HG03378 (cell line): Measurements from ENCODE around the gene TOPBP1.

Experiments
- ATAC-seq: cut with Tn5 transposase; IDR thresholded peaks from one replicate; pipeline ENCODE4 v1.9.1; 2021; ENCODE audit warnings: mild to moderate bottlenecking, moderate library complexity; ENCODE audit not compliant: unreplicated experiment

Gene TOPBP1

DNA sequence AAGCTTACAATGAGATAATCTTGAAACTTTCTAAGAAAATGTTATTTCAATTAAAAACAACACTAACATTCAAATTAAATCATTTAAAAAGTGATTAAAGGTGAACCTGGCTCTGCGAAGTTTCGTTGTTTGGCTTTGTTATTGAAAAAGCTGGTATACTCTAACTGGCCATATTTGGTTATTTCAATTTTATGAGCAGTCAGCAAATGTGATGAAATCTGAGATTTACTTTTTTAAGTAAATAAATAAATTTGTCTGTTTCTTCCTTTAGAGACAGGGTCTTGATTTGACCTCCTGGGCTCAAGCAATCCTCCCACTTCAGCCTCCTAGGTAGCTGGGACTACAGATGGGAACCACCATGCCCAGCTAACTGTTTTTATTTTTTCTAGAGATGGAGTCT is 50.2 kb downstream of the TOPBP1 start:
- ATAC-seq: no peak

DNA sequence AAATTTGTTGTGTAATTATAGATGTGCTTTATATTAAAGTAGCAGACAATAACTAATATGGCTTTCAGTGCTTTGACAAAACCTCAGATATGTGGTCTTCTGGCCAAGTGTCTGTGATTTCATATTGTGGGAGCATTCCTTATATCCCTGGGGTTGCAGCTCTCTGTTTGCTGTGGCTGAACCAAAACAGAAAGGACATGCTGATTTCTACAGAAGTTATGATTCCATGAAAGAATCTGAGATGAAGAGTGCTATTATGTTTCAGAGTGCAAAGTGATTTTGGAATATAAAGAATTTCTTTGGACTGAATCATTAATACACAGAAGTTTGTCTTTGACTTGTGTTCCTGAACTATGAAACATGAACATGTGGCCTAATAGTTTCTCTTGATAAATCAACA is 51.7 kb downstream of the TOPBP1 start:
- no peak for ATAC-seq

DNA sequence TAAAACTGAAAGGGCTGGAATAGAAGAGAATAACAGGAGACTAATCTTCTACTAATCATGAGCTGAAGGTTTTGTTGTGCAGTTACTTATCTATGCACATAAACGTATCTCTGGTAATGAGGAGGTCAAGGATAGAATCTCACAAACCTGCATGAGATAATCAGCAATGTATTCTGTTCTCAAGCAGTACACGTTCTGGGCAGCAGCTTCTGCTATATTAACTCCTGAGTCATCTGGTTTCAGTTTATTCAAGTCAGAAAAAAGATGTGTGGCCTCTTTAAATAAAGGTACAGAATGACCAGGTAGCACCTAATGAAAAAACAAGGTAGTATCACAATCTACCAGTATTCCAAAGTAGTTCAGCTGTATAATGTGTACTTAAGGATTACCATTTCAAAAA is 53.4 kb downstream of the TOPBP1 start:
- no peak for ATAC-seq

DNA sequence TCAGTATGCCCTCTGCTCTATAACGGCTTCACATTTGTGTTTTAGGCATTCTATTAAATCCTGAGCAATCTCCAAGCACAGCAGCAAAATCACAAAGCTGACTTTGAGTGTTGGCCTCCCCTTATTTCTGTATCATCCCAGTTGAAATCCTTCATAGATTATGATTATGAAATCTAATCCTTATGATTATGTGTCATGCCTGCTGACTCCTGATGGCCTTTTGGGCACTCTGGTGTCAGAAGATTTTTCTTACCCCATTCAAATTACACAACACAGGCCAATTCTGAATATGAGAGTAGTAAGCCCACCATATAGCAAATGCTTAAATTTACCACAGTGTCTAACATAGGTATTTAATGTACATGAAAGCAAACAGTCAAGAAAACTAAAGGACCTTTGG is 53.9 kb downstream of the TOPBP1 start:
- ATAC-seq: no peak

DNA sequence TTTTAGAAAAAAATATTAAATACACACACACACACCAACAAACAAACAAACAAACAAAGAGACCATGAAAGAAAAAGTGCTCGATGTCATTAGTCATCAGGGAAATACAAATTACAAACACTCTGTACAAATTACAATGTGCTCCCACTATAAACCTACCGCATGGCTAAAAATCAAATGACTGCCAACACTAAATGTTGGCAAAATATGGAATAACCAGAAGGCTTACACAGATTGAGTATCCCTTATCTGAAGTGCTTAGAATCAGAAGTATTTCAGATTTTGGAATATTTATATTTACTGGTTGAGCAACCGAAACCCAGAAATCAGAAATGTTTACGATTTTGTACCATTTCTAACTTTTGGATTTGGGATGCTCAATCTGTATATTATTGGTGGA is 54.8 kb downstream of the TOPBP1 start:
- no peak for ATAC-seq

DNA sequence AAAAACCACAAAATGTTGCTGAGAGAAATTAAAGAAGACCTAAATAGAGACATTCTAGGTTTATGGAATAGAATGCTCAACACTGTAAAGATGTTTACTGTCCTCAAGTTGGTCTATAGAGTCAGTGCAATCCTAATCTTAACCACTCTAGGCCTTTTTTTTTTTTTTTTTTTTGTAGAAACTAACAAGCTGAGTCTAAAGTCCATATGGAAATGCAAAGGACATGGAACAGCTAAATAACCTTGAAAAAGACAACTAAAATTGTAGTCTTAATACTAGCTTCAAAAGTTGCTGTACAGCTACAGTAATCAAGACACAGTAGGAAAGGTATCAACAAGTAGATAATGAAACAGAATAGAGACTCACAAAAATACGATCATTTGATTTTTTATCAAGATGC is 55.4 kb downstream of the TOPBP1 start:
- no peak for ATAC-seq

DNA sequence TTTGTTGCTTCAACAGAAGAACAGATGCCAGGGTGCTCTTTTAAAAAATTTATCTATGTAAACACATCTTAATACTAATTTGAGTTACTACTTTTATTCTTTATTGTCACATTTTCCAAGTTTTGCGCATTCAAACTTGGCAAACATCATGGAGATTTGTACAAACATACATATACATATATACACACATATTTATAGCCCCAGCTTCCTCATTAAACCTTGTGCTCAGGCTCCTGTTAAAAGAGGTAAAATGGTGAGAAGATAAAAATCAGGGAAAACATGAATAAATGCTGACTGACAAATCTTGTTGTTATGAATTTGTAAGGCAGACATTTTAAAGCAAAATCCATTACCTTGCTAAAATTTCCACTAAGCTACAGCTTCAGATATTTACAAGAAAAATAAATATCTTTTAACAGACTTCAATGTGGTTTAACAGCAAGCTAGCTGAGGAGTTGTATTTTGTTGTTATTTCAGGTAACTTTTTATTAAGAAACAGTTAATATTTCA is 61.1 kb downstream of the TOPBP1 start:
- ATAC-seq: no peak

DNA sequence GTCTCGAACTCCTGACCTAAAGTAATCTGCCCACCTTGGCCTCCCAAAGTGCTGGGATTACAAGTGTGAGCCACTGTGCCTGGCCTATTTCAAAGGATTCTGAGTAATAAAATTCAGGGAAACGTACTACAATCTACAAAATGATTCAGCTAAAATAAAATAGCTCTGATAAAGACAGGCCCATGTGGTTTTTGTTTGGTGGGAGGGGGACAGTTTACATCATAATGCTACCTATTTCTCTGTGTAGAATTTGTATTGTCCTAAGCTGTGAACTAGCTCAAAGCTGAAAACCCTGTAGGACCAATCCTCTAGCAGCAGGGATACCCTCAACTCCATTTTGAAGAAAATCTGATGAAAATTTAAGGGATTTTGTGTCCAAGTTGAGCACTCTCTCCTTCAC is 62.5 kb downstream of the TOPBP1 start:
- no peak for ATAC-seq

DNA sequence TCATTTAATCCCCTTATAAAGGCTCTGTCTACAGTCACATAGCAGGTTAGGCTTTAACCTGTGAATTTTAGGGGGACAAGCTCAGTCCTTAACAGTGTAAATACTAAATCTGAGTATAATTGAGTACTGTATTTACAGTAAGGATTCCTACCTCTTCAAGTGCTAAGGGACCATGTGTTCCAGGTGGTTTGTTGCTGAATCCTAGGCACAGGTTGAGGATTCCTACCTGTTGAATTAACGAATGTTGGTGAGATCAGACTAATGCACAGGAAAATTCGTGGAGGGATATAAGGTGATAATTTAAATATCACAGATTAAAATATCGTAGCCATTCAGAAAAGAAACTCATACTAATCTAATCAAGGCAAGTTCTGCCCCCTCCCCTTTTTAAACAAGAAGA is 63.3 kb downstream of the TOPBP1 start:
- ATAC-seq: no peak

DNA sequence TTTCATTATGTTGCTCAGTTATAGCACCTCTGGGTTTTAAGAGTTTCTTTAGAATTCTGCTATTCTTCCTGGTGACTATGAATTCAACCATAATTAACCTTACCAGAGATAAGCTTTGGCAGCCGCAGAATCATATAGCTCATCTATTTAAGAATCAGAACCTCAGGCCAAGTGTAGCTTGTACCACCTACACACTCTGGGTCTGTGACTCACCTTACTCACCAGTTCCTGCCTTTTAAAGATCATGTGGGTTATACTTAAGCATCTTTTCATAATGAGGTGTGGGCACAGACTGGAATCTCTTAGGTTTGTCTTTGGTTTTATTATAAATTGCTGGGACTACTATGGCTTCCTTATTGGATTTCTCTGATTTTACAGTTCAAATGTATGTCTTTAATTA is 66.4 kb downstream of the TOPBP1 start:
- ATAC-seq: no peak

DNA sequence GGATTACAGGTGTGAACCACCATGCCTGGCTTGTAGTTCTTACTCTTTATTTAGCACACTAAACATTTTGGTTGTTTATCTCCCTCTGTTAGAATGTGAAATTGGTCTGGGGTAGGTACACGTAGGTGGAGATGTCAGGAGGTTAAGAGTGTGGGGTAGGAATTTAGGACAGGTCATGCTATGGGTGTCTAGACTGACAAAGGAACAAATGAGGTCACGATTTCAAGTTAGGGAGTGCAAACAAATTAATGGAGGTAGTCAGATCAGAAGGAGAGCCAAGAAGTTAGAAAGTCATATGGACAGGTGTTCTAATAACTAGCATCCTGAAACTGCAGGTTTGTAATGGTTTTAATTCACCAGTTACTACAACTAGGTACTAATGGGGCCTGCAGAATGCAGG is 68.5 kb downstream of the TOPBP1 start:
- no peak for ATAC-seq

DNA sequence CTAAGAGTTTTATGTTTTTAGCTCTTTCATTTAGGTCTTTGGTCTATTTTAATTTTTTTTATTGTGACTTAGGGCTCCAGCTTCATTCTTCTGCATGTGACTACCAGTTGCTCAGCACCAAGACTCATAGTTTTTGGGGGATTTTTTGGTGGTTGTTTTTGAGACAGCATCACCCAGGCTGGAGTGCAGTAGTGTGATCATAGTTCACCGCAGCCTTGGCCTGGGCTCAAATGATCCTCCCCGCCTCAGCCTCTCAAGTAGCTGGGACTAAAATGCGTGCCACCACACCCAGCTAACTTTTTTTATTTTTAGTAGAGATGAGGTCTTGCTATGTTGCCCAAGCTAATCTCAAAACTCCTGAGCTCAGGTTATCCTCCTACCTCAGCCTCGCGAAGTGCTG is 68.9 kb downstream of the TOPBP1 start:
- ATAC-seq: no peak

DNA sequence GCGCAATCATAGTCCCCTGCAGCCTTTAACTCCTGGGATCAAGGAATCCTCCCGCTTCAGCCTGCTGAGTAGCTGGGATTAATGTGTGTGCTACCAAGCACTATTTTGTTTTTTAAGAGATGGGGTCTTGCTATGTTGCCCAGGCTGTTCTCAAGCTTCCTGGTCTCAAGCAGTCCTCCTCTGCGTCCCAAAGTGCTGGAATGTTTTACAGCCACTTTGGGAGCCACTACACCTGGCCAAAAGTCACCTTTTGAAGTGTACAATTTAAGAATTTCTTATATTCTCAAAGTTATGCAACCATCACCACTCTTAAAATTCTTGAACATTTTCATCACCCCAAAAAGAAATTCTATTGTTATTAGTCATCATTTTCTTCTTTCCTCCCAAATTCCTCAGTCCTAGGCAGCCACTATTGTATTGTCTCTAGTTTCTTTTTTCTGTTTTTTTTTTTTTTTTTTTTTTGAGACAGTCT is 70.4 kb downstream of the TOPBP1 start:
- ATAC-seq: no peak

DNA sequence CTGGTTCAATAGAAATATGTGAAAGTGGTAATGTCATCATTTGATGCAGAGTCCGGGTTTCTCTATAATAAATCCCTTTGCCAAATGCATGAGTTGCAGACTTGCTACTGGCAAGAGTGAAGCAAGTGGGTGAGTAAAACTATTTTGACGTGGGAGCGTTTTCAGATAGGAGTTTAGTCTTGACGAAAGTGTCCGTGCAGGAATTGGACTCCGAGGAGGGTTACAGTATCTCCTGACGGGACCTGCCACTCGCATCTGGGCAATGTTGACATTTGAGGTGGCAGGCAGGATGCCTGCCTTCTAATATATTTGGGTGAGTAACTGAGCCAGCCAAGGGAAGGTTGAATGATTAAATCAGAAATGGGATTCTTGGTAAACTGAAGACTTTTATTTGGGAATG is 72.2 kb downstream of the TOPBP1 start:
- no peak for ATAC-seq

DNA sequence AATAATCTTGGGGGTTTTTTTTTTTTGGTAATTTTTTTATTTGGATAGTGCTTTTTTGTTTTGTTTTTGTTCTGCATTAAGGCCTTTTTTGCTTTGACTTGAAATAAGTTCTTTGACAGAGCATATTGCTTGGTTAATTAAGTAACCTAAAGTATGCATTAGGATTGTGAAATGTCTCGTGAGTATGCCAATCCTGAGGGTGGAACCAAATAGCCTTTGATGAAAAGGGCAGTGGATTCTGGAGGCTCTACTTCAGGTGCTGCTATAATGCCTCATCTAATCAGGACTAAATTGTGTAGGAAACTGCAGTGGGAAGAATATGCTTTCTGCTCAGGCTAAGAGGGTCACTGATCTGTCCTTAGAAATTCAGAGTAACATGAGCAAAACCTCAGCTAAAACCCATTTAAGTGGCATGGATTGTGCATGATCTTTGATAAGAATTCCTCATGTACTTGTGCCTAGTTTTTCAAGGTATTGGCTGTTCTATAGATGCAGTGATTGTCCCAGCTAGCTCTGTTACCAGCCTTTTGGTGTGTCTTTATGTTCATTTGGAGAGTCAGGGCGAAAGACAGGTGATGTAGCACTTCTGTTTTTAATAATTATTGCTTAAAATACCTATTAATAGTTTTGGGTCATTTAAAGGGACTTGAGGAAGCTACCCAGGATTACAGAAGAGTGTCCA is 72.8 kb downstream of the TOPBP1 start:
- no peak for ATAC-seq

DNA sequence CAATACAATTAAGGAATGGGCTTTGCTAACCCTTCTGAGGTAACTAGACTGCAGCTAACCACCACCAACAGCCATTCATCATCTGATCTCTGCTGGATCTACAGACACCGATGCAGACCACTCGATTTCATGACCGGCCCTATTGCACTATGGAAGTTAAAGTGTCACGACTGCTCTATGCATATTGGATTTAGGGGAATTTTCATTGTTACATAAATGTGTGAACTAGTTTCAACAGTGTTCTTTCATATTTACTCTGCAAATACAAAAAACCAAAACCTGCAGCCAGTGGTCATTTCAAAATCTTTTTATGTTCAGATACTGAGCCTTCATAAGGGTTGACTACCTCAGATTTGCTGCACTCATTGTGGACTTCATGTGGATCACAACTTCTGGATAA is 73.7 kb downstream of the TOPBP1 start:
- ATAC-seq: no peak

DNA sequence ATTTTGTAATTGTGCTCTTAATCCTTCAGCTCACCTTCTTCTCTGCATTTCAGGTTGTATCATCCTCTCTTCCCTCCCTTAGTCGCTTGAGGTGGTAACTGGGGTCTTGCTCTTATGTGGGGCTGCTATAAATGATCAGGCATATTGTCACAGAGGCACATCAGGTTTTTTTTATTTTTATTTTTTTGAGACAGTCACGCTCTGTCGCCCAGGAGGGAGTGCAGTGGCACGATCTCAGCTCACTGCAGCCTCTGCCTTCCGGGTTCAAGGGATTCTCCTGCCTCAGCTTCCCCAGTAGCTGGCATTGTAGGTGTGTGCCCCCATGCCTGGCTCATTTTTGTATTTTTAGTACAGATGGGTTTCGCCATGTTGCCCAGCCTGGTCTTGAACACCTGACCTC is 78.3 kb downstream of the TOPBP1 start:
- no peak for ATAC-seq

DNA sequence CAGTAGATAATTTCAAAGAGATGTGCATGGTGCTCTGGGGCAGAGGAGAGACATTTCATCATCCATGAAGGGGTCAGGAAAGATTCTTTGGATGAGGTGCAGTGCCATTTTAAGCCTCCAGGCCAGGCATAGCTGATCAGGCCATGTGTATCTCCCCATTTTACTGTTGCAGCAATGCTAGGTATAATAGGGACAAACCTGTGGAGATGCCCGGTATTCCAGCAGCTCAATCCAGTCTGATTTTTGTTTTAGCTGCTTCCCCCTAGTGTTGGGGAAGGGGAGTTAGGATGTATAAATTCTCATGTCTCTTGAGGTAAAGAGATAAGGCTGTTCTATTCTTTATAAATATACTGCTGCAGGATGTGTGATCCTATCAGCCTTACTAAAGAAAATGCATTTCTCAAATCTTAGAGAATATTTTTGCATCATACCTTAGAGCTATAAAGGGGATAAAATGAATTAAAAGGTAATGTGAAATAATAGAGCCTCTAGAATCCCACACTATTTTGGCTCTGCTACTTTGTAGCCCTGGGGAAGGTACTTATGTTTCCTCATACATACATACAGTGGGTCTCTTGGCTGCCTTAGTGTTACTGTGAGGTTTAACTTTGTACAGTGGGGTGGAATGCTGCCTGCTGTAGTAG is 83.1 kb downstream of the TOPBP1 start:
- ATAC-seq: no peak

DNA sequence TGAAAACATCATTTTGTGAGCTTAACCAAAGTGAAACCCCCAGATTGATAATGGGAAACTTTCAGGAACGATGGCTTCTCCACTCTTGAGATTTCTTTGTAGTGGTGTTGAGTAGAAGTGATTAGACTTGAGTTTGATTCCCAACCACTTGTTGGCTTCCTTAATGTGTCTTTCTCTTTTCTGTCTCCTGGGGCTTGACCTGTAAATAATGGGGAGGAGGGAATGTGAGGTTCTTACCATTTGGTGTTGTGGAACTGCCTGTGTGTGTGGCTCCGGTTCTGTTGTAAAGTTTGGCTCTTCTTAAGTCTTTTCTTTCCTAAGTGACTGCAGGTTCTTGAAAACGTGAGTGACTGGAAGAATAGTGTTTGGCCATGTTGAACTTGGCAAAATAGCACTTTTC is 85.6 kb downstream of the TOPBP1 start:
- ATAC-seq: no peak

DNA sequence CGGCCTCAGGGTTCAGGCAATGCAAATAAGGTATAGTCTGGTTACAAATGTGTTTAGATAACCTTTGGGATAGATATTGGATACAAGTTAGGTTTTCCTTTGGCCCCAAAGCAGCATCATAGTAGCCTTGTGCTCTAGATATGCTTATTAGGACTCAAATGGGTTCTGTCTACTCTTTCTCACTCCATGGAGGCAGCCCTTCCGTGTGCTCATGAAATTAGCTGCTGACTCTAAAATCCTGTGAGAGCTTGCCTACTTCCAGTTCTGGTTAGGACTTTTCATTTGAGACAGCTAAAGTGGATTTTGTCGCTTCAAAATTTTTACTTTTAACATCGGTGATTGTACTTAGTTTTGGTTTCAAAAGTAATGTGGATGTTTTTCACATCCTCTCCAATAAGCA is 86.7 kb downstream of the TOPBP1 start:
- ATAC-seq: no peak

DNA sequence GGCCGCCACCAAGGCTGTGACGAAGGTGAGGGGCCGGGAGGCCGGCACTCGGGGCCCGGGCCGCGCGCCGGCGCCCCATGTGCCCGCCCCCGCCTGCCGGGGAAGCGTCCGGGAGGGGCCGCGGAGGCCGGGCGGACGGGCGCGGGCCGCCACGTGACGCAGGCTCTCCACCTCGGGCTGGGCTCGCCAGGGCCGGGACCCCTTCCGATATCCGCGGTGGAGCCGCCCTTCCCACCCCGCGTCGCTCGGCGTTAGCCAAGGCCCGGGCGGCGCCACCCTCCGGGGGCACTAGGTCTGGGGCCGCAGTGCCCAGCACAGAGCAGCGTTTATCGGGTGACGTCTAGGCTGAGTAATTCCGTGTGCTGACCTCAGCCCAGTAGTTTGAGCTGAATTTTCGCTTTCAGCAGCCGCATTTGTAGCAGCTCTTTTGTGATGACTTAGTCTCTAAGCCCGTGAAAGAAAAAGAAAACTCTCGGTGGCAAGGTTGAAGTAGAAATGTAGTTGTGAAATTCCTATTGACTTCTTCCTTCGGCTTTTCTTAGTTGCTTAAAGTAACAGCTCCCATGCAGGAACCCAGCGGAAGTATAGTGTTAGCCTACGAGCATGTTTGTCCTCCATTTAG is 87.4 kb downstream of the TOPBP1 start:
- peak; percentile 30 for ATAC-seq

DNA sequence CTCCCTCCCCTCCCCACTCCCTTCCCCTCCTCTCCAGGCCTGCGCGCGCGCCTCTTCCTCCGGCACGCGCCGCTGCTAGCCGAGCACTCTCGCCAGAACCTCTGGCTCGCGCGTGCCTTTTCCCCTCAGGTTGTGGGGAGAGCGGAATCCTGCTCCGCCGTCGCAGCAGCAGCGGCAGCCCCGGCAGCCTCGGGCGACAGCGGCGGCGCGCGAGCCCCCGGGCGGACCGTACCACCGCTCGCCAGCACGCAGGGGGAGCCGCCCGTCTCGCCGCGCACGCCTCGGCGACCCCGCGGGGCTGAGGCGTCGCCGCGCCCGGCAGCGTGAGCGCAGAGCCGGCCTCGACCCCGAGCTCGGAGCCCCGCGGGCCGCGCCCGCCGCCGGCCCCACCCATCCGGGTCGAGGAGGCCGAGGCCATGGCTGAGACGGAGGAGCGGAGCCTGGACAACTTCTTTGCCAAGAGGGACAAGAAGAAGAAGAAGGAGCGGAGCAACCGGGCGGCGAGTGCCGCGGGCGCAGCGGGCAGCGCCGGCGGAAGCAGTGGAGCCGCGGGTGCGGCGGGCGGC is 88.0 kb downstream of the TOPBP1 start, which contains the start of gene CDV3:
Gene CDV3, plus strand, starts transcription at position 58 of the 566 bp plus-strand sequence. Its CDS starts 359 bp downstream, at position 417.
- peak; percentile 12 for ATAC-seq
